Activated CD4-positive, alpha-beta T cell treated with anti-CD3 and anti-CD28 coated beads, Interleukin-10, Interleukin-2, amounts not matched to agents 100 ng/mL and 50 ng/mL, durations not matched to agents 16 hours and 8 hours (primary cell): Measurements from ENCODE around the gene ACVR1C.

Source experiments
- DNase-seq: peaks from one replicate; pipeline ENCODE4 v3.0.0-alpha.2; 2020

ACVR1C gene

DNA sequence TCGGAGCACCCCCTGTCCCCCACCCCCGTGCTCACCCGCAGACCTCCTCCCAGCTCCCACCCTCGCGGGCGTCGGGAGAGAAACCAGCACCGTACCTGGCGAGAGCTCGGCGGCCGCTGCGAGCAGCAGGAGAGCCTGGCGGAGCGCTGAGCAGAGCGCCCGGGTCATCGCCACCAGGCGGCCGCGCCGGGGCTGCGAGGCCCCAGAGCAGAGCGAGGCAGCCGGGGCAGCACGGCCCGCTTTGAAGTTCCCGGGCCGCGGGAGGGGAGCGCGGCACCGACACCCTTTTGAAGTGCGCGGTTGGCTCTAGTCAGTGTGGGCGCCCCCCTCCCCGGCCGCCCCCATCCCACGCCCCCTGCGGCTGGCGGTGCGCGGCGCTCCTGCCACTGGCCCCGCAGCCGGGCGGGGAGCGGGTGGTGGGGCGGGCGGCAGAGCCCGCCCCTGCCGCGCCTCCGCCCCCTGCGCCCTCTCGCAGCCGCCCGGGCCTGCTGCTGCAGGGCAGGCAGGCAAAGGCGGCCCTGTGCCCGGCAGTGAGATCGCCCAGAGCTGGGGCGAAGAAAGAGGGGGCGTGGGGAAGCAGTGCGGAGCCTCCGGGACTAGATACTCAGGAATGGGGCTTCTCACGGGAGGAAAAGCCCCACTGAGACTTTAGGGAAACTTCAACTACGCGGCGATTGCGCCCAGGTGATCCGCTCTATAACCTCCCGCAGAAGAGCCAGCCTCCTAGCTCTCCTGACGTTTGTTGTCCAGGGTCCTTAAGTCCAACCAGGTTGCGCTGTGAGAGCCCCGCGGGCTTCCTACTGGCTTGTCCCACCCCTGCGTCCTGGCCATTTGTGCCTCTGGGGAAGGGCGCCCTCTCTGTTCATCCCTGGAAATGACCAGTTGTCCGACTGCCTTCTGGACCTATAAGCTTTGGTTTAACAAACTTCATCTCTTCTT, at the start of gene ACVR1C:
Gene ACVR1C, minus strand, starts transcription at position 388 of the 939 bp plus-strand sequence. Its CDS starts 220 bp downstream, at position 168.
- peak; percentile 66 for DNase-seq

DNA sequence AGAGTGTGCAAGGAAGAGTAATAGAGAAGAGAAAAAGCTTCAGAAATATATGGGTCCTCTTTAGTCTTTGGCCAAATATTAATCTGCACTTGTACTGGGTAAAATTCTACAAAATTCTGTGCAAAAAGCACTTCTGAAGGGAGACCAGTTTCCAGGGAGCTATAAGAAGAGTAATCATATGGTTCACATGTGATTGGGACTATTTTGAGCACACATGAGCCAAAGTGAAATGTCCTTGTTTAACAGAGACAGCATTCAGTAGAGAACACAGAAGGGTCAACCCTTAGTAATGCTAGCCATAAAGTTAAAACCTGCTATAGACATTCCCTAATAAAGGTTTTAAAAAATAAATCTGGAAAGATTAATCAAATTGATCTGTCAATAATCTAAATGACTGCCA, 49.3 kb upstream of the ACVR1C start:
- DNase-seq, result no peak

DNA sequence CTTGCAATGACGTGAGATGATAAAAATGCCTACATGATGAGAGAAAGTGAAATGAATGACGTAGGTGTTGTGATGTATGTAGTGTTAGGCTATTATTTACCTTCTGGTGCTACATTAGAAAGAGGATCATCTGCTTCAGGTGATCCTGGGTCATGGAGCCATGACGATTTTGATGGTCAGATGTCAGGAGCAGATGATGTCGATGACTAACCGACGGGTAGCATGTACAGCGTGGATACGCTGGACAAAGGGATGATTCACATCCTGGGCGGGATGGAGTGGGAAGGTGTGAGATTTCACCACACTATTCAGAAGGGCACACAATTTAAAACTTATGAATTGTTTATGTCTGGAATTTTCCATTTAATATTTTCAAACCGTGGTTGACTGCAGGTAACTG, 43.5 kb upstream of the ACVR1C start:
- DNase-seq, result no peak

DNA sequence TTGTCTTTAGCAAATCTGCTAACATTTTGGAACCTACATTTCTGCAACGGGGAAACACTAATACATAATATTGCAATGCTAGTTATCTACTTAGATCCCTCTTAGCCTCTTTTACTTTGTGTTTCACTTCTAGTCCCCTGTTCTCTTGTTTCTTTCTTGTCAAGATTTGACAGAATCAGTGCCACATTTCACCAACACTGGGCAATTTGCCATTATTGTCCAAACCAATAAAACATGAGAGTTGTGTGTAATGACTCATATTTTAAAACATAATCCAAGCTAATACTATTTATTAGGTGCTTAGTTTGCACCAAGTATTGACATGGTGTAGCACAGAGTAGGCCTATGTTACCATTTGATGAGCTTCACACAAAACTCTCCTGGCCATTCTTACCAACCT, 33.7 kb upstream of the ACVR1C start:
- no peak for DNase-seq

DNA sequence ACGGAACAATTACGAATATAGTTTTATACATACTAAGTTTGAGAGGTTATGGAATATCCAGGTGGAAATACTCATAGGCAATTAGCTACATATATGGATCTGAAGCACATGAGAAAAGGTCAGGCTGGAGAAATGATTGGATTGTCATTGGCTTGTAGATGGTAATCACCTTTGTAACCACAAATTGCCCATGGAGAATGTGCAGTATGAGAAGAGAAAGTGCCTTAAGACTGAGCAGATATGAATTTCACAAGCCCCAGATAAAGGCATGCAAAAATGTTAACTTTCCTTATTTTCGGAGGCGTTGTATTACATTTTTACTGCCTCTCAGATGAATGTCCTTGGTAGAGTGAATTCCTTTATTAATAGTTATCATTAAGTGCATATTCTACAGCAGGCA, 33.1 kb upstream of the ACVR1C start:
- DNase-seq, result no peak

DNA sequence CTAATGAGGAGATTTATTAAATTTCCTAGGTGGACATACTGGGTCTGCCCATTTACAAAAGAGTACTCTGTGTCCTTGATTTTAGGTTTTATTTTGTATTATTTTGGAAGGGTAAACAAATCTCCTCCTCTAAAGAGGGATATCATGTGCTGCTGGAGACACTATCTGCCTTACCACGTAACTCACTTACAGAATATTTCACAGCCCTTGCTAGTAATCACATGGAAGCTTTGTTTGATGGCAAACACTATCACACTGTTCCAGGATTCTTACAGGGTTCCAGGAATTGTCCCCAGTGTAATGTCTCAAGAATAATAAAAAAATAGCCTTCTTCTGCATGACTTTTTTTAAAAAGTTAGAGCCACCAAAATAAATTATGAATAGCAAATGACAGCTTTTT, 29.2 kb upstream of the ACVR1C start:
- no peak for DNase-seq

DNA sequence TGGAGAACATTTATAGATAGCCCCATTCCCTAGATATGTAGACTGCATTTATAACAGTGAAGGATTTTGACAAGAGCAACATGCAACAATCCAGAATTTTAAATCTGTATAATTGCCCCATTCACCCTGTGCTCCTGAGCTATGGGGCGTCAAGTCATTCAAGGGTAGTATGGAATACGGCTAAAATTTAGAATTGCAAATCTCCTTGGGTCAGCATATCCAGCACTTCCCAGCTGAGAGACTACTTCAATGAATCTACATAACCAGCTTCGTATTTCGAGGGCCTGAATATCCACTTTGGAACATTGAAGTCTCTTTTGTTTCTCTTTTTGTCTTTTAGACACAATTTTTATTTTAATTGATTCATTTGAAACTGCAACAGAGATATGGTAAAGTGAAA, 28.4 kb upstream of the ACVR1C start:
- DNase-seq, result no peak

DNA sequence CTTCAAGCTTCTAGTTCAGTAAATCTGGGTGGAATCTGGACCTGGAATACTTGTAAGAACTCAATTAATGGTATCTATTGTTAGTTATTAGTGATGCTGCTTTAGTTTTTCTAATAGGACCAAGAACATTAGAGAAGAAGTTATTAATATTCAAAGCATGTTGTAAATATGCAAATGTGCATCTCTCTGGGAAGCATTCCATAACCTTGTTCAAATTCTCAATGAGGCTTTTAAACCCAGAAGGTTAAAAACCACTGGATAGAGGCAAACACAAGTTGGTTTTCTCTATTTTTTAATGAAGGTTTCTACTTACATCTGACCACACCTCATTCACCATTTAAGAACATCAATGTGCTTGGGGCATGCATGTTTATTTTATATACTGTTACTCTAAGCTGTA, 16.1 kb upstream of the ACVR1C start:
- no peak for DNase-seq

DNA sequence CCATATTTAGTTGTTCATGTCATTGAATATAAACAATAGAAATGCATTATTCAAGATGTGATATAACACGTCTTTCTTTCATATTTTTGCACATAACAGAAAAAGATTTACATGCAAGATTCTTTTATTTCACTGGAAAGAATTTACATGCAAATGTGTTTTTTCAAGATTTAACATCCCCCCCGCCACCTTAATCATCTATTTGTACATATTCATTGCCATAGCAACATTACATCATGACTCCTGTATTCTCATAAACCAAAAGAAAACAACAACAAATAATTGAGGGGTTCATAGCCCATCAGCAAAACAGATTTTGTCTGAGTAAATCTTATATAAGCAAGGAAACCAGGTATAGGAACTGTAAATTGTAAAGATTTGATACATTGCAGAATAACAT, 3.2 kb upstream of the ACVR1C start:
- no peak for DNase-seq

DNA sequence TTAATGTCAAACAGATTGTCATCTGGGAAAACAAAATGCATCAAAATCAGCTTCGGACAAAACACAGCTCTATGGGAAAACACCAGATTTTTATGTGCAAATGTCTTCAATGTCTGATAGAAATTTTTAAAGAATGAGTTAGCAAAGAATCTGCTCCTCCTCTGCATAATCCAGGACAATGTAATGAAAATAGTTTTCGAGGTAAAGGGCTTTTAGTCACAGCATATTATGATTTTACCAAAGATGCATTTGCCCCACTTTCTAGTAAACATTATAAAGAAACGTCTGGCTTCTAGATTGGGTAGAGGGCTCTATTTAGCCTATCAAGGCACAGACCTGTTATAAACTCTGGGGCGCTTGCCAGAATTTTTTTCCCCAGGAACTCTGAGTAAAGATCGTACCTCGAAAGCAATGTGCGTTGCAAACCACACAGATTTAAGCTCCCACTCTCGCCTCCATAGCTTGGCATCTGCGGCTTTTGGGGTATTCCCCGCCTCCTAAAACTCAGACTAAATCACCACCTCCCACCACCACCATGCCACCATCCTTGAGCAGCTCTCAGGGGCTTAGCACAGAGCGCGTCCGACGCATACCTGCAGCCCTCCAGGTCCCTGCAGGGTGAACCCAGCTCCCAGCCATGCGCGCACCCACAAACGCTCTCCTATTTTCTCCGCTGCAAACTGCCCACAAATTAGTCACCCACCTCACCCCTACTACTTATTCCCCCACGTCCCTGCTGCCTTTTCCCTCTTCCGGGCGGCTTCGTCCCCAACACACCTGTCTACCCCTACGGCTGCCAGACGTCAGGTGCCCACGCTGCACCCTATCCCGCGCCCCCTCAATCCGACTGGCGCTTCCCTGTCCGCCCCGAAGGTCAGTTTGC, 829 bp downstream of the ACVR1C start:
- peak; percentile 37 for DNase-seq

DNA sequence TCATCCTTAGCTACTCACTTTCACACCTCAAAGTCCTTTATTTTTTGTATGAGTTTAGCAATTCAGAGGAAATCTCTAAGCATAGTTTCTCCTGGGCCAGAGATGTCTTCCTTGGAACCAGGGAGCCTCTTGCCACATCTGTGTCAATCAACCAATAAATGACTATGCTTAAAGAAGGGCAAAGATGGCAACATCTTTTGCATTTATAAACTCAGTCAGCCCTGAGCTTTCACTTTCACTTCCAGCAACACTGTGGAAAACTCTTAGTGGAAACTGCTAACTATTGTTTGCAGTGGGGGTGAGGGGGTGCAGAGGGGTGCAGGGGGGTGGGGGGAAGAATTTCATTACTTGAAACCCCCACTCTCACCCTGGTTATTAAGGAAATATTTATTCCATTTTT, 3.4 kb downstream of the ACVR1C start:
- peak; percentile 20 for DNase-seq

DNA sequence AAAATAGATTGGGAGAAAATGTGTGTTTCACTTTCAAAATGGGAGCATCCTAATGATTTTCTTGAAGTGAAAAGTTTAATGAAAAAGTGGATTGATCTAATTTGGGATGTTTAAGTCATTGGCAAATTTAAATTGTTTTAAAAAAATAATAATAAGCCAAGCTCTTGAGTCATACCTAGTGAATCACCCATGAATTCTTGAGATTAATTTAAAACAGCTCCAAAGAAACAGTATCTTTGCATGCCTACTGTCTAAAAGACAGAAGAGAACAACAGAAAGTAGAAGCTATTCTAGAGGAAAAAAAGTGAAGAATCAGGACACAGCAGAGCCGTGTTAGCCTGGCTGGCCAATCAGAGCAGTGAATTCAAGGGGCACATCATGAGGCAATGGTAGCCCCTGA, 7.7 kb downstream of the ACVR1C start:
- no peak for DNase-seq

DNA sequence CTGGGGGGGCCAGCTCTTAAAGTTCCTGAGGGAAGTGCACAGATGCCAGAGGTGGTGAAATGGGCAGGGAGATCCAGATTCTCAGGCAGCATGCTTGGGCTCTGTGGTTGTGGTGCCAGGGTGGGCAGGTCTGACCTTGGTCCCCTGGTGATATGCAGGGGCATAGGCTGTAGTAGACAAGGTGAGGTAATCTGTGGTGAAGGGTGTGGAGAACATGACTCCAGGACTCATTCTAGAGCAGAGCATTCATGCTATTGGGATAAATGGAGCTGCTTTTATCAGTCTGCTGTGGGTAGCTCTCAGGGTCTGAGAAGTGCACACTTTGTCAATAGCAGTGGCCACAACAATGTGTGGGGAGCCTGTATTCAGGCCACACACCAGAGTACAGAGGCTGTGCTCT, 16.9 kb downstream of the ACVR1C start:
- no peak for DNase-seq

DNA sequence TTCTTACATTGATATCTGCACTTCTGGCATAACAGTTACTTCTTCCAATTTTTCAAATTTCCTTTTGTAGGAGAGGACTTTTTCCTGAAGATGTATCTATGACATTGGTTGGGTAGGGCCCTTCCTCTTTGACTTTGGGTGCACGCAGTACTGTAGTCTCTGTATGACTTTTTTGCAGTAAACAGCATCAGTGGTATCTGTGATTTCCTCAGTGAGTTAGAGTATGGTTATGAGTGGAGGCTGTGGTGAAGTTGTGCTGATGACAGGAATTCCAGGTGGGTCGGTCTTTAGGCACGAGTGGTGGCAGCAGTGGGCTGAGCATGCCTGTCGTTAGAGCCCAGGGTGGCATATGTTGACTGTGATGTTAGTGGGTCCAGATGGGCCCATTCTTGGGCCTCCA, 17.6 kb downstream of the ACVR1C start:
- no peak for DNase-seq

DNA sequence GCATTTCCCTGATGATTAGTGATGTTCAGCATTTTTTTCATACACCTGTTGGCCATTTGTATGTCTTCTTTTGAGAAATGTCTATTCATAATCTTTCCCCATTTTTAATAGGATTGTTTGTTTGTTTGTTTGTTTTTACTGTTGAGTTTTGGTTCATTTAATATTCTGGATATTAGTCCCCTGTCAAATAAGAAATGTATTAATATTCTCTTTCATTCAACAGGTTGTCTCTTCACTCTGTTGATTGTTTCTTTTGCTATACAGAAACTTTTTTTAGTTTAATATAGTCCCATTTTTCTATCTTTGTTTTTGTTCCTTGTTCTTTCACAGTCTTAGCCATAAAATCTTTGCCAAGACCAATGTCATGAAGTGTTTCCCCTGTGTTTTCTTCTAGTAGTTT, 22.1 kb downstream of the ACVR1C start:
- DNase-seq, result no peak

DNA sequence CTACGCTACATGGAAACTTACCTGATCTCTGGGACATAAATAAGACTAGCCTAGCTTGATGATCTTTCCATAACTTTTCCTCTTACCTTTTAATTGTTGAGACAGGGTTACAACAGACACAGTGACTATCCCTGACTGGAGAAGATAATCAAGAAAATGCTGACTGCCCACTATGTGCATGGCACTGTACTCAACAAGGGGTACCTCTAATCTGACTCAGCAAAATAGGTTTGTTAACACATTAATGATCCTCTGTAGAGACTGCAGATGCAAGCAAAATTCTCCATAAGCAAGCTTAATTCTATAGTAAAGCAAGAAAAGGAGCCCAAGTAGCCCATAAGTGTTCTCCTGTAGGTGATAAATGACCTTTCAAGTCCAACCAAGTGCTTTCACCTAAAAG, 25.5 kb downstream of the ACVR1C start:
- DNase-seq, result no peak

DNA sequence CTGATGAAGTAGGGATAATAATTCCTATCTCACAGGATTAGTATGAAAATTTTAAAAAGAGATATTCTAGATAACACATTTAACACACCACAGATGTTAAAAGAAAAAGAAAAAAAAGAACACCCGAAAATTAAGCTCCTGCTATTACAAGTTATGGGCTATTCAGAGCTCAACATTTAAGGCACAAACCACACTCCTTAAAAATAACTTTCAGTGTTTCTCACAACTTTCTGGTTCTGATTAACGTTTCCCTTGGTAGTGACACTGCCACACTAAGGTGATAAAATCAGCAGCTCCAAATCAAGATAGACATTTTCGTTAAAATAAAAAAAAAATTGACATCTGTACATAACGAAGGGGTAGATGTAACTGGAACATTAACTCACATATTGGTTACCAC, 26.9 kb downstream of the ACVR1C start:
- peak; percentile 22 for DNase-seq

DNA sequence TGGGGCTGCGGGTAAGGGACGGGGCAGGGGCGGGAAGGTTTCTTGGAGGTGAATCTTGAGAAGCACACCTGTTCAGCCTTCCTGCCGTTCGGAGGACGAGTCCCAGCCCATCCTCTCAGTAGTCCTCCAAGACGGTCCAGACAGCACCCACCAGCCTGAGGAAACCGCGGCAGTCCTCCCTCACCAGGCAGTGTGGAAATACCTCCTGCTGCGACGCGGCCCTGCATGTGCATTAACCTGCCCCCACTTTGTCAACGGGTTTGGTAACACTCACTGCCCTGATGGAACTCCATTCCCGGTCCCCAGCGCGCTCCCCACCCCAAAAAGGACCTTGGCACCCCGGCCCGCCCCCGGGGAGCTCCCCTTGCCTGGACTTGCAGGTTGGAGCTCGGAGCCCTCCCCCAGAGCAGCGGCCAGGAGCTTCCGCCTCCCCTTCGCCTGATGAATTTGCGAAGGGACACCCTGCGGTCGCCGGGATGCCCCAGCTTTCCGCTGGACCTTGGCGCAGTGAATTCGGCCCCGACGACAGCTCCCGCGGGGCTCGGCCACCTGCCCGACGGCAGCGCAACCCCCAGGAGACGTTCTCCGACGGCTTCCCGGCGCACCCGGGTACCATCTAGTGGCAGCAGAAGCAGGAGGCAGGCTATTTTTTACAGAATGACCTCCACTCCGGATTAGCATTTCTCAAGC, 31.5 kb downstream of the ACVR1C start:
- DNase-seq, result peak; percentile 61

DNA sequence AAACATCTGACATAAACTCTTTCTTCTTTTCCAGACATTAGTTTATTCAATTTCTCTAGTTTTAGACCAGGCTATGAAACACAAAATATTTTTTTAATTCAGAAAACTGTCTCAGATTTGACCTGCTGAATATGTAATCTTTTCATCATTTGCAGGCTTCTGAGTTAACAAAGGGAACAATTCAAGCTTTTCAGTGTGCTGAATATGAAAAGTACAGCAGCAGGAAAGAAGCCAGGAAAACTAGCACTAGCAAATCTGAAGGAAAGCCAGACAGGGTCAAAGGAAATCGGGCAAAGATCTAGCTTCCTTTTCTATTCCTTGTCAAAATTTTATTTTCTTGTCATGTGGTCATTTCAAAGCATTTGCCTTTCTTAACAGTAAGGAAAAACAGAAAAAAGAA, 35.3 kb downstream of the ACVR1C start:
- no peak for DNase-seq

DNA sequence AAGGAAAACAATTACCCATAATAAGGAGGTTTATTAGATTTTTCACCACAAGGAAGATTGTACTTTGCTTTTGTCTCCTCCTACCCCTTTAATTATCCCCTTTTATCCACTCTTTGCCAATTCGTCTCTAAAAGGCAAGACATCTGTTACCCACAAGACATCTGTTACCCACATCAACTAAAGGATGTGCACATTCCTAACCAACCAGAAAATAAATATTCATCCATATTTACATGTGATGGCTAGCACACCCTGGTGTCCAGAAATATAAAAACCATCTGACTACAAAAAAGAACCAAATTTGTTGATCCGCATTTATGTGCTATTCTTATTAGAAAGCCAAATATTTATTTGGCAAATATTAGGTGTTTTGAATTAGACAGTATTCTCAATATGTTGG, 35.7 kb downstream of the ACVR1C start:
- DNase-seq, result no peak

DNA sequence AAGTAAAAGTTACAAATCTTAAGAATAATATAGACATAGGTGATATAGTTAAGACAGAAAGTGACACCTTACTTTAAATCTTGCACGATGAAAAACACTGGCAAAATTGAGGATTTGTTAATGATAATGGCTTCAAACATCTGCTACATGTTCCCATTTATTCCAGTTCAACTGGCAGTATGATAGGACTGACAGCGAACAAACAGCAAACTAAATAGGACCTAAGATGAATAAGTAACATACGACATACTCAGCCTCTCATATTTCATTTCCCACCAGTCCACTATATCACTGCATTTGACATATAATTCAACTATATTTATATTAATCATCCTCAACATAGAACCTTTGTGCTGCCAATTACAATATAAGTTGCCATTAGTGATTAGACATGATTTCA, 36.3 kb downstream of the ACVR1C start:
- DNase-seq, result no peak

DNA sequence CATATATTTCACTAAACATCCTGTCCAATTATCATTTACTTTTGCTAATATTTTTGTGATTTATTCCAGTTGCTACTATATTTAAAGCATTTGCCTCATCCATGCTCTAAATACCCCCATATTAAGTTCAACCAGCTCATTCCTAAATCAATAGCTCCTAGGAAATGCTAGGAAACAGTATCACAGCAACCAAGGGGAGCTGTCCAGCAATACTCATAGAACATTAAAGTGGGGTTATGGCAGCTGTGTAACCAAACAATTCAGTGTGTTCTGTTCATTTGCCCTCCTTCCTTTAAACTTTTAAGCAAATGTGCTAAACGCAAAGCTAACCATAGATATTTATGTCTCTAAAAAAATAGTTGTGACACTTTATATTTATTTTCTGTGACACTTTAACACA, 41.1 kb downstream of the ACVR1C start:
- no peak for DNase-seq

DNA sequence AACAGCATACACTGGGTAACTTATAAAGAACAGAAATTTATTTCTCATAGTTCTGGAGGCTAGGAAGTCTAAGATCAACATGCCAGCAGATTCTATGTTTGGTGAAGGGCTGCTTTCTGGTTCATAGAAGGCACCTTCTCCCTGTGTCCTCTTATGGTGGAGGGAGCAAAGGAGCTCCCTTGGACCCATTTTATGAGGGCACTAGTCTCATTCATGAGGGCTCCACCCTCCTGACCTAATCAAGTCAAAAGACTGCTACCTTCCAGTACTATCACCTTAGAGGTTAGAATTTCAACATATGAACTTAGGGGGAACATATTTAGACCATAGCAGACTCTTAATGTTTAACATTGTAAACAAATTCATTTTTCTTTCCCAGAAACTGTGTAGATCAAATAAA, 54.5 kb downstream of the ACVR1C start:
- DNase-seq, result no peak
